Stimulated activated CD8-positive, alpha-beta memory T cell treated with anti-CD3 and anti-CD28 coated beads, Interleukin-15, amount 100 ng/mL, for 24 hours (primary cell): ENCODE results near the gene NADSYN1.

ENCODE experiments used
- DNase-seq: peaks from one replicate; pipeline ENCODE4 v3.0.0-alpha.2; 2020; ENCODE audit warnings: low read depth

The NADSYN1 gene

GRCh38 chr11:71433648-71434450 is 19.2 kb upstream of the NADSYN1 start:
- no peak for DNase-seq

GRCh38 chr11:71434576-71435130 is 18.4 kb upstream of the NADSYN1 start:
- DNase-seq = no peak

GRCh38 chr11:71435278-71435951 is 17.6 kb upstream of the NADSYN1 start:
- no peak for DNase-seq

GRCh38 chr11:71436861-71437260 is 16.1 kb upstream of the NADSYN1 start:
- DNase-seq = no peak

GRCh38 chr11:71437399-71437798 is 15.6 kb upstream of the NADSYN1 start:
- no peak for DNase-seq

- no peak for DNase-seq
Observed at GRCh38 chr11:71437879-71438278, 15.1 kb upstream of the NADSYN1 start.

GRCh38 chr11:71438650-71439049 is 14.4 kb upstream of the NADSYN1 start:
- no peak for DNase-seq

- DNase-seq = no peak
Observed at GRCh38 chr11:71440021-71440755, 12.8 kb upstream of the NADSYN1 start.

GRCh38 chr11:71441251-71441650 is 11.8 kb upstream of the NADSYN1 start:
- no peak for DNase-seq

GRCh38 chr11:71442123-71442522 is 10.9 kb upstream of the NADSYN1 start:
- no peak for DNase-seq

GRCh38 chr11:71442880-71443279 is 10.1 kb upstream of the NADSYN1 start:
- no peak for DNase-seq

GRCh38 chr11:71443736-71444445 is 9.1 kb upstream of the NADSYN1 start:
- no peak for DNase-seq

- no peak for DNase-seq
Observed at GRCh38 chr11:71444811-71445210, 8.2 kb upstream of the NADSYN1 start.

GRCh38 chr11:71446150-71446549 is 6.9 kb upstream of the NADSYN1 start:
- no peak for DNase-seq

- DNase-seq = no peak
Observed at GRCh38 chr11:71446942-71447688, 5.9 kb upstream of the NADSYN1 start.

- no peak for DNase-seq
Observed at GRCh38 chr11:71447791-71448256, 5.2 kb upstream of the NADSYN1 start.

- DNase-seq = peak; percentile 92
Observed at GRCh38 chr11:71448257-71449171, 4.5 kb upstream of the NADSYN1 start, which contains the start of gene DHCR7. DHCR7 (minus strand) TSS chr11:71448393; CDS start chr11:71444952, 3,441 bp downstream.

GRCh38 chr11:71449596-71449995 is 3.4 kb upstream of the NADSYN1 start:
- no peak for DNase-seq

- DNase-seq = no peak
Observed at GRCh38 chr11:71450507-71450906, 2.5 kb upstream of the NADSYN1 start.

- DNase-seq = no peak
Observed at GRCh38 chr11:71450939-71451338, 2.1 kb upstream of the NADSYN1 start.
